Measurements from ENCODE around the gene TATDN2. TPM values are rescaled to one million over a fixed set of nuclear protein-coding genes. Genes with fewer than 3 reads are reported as not detected.

TATDN2 gene
- total and polyA plus RNA-seq, 9 of the 15 experiments (the other 6 are each of a cell fraction or from before 2014, with no cell fraction given): 5.2 to 44.7 (median 25.8) TPM

DNA sequence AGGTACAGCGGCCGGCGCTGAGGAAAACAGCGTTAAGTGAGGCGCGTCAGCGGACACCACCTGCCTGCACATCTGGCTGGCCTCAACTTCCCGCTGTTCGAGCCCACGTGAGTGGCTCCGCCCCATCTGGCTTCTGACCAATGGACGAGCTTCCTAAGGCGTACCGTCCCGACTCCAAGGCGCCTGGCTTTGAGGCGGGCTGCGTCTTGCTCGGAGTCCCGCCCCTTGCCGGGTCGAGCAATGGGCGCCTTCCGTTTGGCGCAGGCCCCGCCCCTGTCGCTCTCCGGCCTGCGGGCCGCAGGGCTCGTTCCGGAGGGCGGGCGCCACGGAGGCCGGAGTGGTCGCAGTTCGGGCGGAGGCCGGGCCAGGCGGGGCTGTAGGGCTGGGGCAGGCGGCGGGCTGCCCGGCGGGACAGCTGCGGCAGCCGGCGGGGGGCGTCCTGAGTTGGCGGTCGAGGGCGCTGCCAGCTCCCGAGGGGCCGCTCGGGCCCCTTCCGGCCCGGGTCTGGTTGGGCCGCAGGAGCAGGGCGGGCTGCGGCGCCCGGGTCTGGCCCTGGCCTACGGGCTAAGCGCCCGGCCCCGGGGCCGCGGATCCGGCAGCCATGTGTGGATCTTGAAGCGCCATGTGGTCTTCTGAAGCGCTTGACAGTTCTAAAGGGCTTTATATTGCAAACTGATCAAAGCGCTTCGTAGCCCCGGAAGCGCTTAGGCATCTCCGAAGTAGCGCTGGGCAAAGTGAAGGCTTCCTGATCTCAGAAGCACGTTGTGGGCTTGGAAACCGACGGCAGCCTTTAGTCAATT, at the start of gene TATDN2 (continued):
- TF ChIP-seq, protein P1, sequence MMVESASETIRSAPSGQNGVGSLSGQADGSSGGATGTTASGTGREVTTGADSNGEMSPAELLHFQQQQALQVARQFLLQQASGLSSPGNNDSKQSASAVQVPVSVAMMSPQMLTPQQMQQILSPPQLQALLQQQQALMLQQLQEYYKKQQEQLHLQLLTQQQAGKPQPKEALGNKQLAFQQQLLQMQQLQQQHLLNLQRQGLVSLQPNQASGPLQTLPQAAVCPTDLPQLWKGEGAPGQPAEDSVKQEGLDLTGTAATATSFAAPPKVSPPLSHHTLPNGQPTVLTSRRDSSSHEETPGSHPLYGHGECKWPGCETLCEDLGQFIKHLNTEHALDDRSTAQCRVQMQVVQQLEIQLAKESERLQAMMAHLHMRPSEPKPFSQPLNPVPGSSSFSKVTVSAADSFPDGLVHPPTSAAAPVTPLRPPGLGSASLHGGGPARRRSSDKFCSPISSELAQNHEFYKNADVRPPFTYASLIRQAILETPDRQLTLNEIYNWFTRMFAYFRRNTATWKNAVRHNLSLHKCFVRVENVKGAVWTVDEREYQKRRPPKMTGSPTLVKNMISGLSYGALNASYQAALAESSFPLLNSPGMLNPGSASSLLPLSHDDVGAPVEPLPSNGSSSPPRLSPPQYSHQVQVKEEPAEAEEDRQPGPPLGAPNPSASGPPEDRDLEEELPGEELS (CRISPR knock-in tag; IDR thresholded peaks at IDR 0.05; ENCODE audit: borderline replicate concordance): no peak
- TF ChIP-seq, protein P2, sequence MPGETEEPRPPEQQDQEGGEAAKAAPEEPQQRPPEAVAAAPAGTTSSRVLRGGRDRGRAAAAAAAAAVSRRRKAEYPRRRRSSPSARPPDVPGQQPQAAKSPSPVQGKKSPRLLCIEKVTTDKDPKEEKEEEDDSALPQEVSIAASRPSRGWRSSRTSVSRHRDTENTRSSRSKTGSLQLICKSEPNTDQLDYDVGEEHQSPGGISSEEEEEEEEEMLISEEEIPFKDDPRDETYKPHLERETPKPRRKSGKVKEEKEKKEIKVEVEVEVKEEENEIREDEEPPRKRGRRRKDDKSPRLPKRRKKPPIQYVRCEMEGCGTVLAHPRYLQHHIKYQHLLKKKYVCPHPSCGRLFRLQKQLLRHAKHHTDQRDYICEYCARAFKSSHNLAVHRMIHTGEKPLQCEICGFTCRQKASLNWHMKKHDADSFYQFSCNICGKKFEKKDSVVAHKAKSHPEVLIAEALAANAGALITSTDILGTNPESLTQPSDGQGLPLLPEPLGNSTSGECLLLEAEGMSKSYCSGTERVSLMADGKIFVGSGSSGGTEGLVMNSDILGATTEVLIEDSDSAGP (CRISPR knock-in tag; IDR thresholded peaks at IDR 0.05): no peak
- TF ChIP-seq, protein P3, sequence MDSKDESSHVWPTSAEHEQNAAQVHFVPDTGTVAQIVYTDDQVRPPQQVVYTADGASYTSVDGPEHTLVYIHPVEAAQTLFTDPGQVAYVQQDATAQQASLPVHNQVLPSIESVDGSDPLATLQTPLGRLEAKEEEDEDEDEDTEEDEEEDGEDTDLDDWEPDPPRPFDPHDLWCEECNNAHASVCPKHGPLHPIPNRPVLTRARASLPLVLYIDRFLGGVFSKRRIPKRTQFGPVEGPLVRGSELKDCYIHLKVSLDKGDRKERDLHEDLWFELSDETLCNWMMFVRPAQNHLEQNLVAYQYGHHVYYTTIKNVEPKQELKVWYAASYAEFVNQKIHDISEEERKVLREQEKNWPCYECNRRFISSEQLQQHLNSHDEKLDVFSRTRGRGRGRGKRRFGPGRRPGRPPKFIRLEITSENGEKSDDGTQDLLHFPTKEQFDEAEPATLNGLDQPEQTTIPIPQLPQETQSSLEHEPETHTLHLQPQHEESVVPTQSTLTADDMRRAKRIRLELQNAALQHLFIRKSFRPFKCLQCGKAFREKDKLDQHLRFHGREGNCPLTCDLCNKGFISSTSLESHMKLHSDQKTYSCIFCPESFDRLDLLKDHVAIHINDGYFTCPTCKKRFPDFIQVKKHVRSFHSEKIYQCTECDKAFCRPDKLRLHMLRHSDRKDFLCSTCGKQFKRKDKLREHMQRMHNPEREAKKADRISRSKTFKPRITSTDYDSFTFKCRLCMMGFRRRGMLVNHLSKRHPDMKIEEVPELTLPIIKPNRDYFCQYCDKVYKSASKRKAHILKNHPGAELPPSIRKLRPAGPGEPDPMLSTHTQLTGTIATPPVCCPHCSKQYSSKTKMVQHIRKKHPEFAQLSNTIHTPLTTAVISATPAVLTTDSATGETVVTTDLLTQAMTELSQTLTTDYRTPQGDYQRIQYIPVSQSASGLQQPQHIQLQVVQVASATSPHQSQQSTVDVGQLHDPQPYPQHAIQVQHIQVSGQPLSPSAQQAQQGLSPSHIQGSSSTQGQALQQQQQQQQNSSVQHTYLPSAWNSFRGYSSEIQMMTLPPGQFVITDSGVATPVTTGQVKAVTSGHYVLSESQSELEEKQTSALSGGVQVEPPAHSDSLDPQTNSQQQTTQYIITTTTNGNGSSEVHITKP (IDR thresholded peaks at IDR 0.05; ENCODE audit: partially characterized antibody): no peak
- TF ChIP-seq HNRNPK (IDR thresholded peaks at IDR 0.05; ENCODE audit: low read depth, low read length, poor library complexity, severe bottlenecking): no peak
- TF ChIP-seq POU5F1 (IDR thresholded peaks at IDR 0.05; ENCODE audit: borderline replicate concordance, low read depth, low read length, partially characterized antibody): no peak
- TF ChIP-seq KLF10 (CRISPR knock-in tag; IDR thresholded peaks at IDR 0.05): no peak
- TF ChIP-seq RBM39 (optimal IDR thresholded peaks at IDR 0.05; ENCODE audit: low read depth, low read length): no peak
- TF ChIP-seq, protein P4, sequence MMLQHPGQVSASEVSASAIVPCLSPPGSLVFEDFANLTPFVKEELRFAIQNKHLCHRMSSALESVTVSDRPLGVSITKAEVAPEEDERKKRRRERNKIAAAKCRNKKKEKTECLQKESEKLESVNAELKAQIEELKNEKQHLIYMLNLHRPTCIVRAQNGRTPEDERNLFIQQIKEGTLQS (IDR thresholded peaks at IDR 0.05): no peak
- TF ChIP-seq, protein P4 (CRISPR knock-in tag; conservative IDR thresholded peaks at IDR 0.05): no peak; the same call in none of the 2 replicates
- no peak for TF ChIP-seq IFI16 (CRISPR knock-in tag; IDR thresholded peaks at IDR 0.05)
- TF ChIP-seq KAT2B (IDR thresholded peaks at IDR 0.05; ENCODE audit: low read depth, low read length): no peak

Data from K562 (cell line).